NCI-H345 treated with DMSO at 0.1 percent for 48 hours (cell line): ENCODE measurements around the gene CARMIL1.

Experiments used
- DNase-seq: peaks from one replicate; lab custom pipeline; 2025; ENCODE audit not compliant: unreplicated experiment; lab: John Stamatoyannopoulos, UW

The CARMIL1 gene

GRCh38 chr6:25307805-25308494 lies 28.8 kb downstream of the CARMIL1 start:
- no peak for DNase-seq

- no peak for DNase-seq
These were observed 30.7 kb downstream of the CARMIL1 start for GRCh38 chr6:25309886-25310285.

DNA sequence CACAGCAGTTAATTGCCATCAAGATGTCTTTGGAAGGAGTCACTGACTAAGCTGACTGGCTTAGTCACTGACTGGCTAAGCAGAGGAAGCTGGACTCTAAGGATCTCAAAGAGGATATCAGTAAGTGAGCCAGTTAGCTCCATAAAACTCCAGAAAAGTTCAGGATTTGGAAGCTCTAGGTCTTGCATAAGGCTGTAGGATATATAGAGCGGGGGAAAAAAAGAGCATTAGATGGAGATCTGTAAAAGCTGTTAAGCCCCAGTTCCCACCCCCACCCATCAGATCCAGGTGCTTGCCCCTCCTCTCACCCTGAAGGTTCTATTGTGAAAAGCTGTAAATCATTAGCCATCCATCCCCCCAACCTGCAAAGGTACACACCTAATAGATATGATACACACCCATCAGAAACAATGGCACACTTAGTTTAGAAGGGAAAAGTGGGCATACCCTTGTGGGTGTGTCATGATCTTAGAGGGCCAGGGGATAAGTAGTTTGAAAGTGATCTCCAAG lies 32.2 kb downstream of the CARMIL1 start:
- DNase-seq: no peak

- DNase-seq: no peak
These were observed 33.0 kb downstream of the CARMIL1 start for GRCh38 chr6:25312034-25312620.

DNA sequence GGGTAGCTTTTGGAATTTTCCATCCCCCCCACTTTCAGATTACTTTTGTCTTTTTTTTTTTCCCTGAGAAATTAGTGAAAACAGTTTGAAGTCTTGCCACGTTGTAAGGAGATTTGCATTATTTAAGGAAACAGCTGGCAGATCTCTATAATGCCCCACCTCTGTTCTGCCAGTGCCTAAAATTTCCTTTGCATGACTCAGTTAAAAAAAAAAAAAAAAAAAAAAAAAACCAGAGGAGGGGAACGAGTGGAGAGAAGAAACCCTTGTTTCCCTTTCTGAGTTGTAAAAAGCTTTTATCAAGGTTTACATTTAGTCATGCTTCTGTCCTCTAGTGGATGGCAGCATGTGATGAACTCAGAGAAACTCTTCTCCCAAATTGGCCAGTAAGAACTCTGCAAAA lies 33.5 kb downstream of the CARMIL1 start:
- no peak for DNase-seq

DNA sequence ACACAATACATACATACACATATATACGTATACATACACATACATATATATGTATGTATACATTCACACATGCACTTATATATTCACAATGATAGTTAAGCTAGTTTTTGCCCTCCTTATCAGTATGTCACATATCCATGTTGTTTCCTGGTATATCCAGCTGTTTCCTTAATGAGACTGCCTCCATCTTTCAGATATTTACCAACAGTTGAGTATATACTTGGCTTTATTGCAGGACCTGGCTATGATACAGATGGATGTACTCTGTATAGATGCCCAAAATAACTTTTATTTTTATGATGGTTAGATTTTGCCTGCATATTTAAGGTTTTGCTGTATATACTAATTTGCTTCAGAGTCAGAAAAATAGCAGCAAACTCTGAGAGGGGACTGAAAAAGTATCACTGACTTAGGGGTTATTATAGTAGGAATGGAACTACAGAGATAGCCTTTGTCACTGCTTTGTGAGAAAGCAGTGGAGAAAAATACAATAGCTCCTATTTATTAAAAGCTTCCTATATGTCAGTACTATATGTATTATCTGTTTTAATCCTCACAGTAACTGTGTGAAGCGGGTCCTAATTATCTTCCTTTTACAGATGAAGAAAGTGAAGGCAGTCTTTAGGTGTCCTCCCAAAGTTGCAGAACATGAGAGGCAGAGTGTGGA lies 35.5 kb downstream of the CARMIL1 start:
- no peak for DNase-seq

GRCh38 chr6:25315194-25316177 lies 36.3 kb downstream of the CARMIL1 start:
- DNase-seq: peak; percentile 31

- no peak for DNase-seq
These were observed 37.5 kb downstream of the CARMIL1 start for GRCh38 chr6:25316626-25317025.

DNA sequence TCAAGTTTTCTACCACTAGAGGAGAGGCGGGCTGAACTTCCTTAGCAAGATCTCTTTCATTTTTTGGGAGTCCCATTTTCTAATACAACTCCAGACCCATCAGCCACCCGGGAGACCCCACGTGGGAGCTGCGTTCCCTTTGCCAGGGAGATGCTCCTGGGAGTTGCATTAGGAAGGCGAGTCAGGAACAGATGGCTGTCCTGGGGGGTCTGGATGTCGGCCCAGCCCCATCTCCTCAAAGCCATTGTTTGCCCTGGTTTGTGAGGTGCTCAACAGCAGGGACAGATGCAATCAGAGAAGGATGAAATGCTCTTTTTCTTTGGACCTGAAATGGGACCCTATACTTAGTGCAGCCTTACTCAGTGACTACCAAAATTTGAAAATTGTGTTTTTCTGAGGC lies 39.4 kb downstream of the CARMIL1 start:
- no peak for DNase-seq

GRCh38 chr6:25320459-25320858 lies 41.3 kb downstream of the CARMIL1 start:
- DNase-seq: no peak

DNA sequence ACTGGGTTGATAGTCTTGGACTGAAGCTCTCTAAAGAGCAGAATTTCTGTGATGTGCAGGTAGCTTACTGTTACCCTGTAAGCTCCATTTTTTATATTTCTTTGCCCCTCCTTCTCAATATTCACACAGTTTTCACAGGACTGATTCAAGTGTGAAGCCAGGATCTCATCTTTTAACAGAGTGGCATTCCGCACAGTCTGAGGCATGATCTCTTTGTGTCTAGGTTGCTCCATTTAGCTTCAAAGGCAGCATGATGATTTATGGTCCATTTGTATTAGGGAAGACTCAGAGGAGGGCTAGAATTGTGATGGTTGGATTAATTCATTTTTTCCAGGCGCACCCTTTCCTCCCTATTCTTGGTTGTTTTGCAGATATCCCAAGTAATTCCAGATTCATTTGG lies 43.5 kb downstream of the CARMIL1 start:
- no peak for DNase-seq

GRCh38 chr6:25324066-25324762 lies 45.0 kb downstream of the CARMIL1 start:
- DNase-seq: no peak

GRCh38 chr6:25326126-25326525 lies 47.0 kb downstream of the CARMIL1 start:
- no peak for DNase-seq

- no peak for DNase-seq
These were observed 47.8 kb downstream of the CARMIL1 start for GRCh38 chr6:25326960-25327359.

GRCh38 chr6:25327432-25327831 lies 48.3 kb downstream of the CARMIL1 start:
- DNase-seq: peak; percentile 46

DNA sequence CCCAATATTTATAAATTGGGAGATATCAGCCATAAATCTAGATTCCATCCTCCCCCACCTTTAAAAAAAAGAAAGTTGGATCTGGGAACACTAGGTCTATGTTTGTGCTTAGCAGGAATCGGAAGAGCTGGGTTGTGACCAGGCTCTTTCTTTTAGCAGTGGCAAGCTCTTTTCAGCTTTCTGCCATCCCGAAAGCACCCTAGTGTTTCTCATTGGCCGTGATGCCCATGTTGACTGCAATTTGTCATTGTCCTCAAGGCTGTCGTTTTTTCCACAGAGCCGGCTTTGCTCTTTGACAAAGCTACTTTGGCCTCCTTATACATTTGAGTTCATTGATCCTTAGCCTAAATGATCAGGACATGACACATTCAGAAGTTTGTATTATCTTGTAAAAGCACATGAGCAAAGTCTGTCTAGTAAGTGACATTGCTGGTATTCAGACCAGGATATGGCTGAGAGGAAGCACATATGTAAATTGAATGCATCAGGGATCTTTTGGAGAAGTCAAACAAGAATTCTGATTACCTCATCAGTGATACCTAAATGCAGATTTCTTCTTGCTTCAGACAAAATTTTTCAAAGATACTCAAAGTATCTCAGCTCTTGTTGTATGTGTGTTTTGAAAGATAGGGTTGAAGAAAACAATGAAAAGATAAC lies 50.1 kb downstream of the CARMIL1 start:
- DNase-seq: peak; percentile 37

DNA sequence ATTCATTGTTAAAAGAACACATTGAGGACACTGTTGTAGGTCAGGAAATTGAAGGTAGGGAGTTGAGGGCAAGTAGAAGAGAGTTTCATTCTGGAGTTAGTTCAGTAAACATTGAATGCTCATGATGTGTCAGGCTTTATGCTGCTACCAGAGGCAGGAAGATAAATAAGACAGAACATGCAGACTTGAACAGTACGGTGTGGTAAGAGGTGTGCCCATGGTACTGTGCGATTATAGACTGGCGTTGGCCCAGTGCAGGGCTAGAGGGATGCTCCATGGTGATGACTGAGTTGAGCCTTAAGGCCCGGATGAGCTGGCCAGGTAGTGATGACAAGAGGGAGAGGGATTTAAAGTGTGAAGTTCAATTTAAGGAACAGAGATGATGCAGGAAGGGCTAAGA lies 50.8 kb downstream of the CARMIL1 start:
- no peak for DNase-seq

GRCh38 chr6:25330796-25331685 lies 51.9 kb downstream of the CARMIL1 start:
- DNase-seq: no peak

- no peak for DNase-seq
These were observed 53.0 kb downstream of the CARMIL1 start for GRCh38 chr6:25332165-25332564.
